Activated CD4-positive, alpha-beta T cell treated with anti-CD3 and anti-CD28 coated beads for 36 hours (primary cell): ENCODE results near the gene DCC. TPM values are rescaled to one million over a fixed set of nuclear protein-coding genes. Genes with fewer than 3 reads are reported as not detected.

ENCODE experiments used
- ATAC-seq: fragments of 200-7000 bp; cut with Tn5 transposase; one replicate; pipeline ENCODE4 v1.10.0; 2021; ENCODE audit warnings: mild to moderate bottlenecking, moderate library complexity
- CTCF ChIA-PET: fragments of 350-600 bp; sonication (Branson Sonifier 250); formaldehyde crosslinking; loops from one replicate; lab custom pipeline; 2021; ENCODE audit warnings: antibody characterized with exemption; lab: Charles Lee
- POLR2A ChIA-PET: fragments of 350-600 bp; sonication (Branson Sonifier 250); formaldehyde crosslinking; loops from one replicate; lab custom pipeline; 2021; ENCODE audit warnings: antibody characterized with exemption, inconsistent platforms; lab: Charles Lee
- DNase-seq: peaks from one replicate; pipeline ENCODE4 v3.0.0-alpha.2; 2020
- H3K27ac Mint-ChIP-seq: one replicate; pipeline ENCODE4 v1.8.0; 2021; ENCODE audit warnings: mixed read lengths
- H3K27me3 Mint-ChIP-seq: one replicate; pipeline ENCODE4 v1.8.0; 2021; ENCODE audit warnings: mixed read lengths
- H3K36me3 Mint-ChIP-seq: one replicate; pipeline ENCODE4 v1.8.0; 2021; ENCODE audit warnings: low read depth, mixed read lengths
- H3K4me1 Mint-ChIP-seq: one replicate; pipeline ENCODE4 v1.8.0; 2021; ENCODE audit warnings: mixed read lengths
- H3K4me3 Mint-ChIP-seq: one replicate; pipeline ENCODE4 v1.8.0; 2021; ENCODE audit warnings: mild to moderate bottlenecking, moderate library complexity, mixed read lengths
- H3K9me3 Mint-ChIP-seq: one replicate; pipeline ENCODE4 v1.8.0; 2021; ENCODE audit warnings: low read depth, mixed read lengths
- intact Hi-C, 2 experiments: fragments of 100-400 bp; cut with DNase I in 1 of 2; cut with micrococcal nuclease in 1 of 2; formaldehyde crosslinking; loops; one replicate each; pipeline versions ENCODE4 v1.14.2 to v1.15.1; 2022 to 2024; cut with DNase I, micrococcal nuclease
- total RNA-seq, 2 experiments: library from RNA; stranded (reverse); gene quantifications; one replicate each; pipeline ENCODE4 v1.2.3, GENCODE V29; 2021

The DCC gene
- total RNA-seq, 2 experiments from 2014 or later = not detected

GRCh38 chr18:53536908-53537307 is 1196.9 kb downstream of the DCC start:
- Mint-ChIP-seq H3K9me3 (no peaks in the 10 kb centered on the region), H3K4me3 (no peak overlapping the region), H3K4me1 (no peaks in the 10 kb centered on the region), H3K27ac (no peak overlapping the region), H3K27me3 (no peaks in the 10 kb centered on the region), H3K36me3 (no peaks in the 10 kb centered on the region)
- no peak for ATAC-seq
- ChIA-PET POLR2A (no interaction called here), CTCF (no interaction called here)
- intact Hi-C loops = no loop called here
- DNase-seq = no peak

GRCh38 chr18:53541924-53542323 is 1201.9 kb downstream of the DCC start:
- Mint-ChIP-seq H3K4me3 (no peak overlapping the region), H3K4me1 (no peaks in the 10 kb centered on the region), H3K27me3 (no peaks in the 10 kb centered on the region), H3K9me3 (no peaks in the 10 kb centered on the region), H3K36me3 (no peaks in the 10 kb centered on the region), H3K27ac (no peak overlapping the region)
- no peak for ATAC-seq
- intact Hi-C loops = no loop called here
- ChIA-PET CTCF (no interaction called here), POLR2A (no interaction called here)
- no peak for DNase-seq

- DNase-seq (no peak), ATAC-seq (no peak)
- no peaks in the 10 kb centered on the region for H3K9me3 Mint-ChIP-seq
- no peaks in the 10 kb centered on the region for H3K36me3 Mint-ChIP-seq
- intact Hi-C loops = no loop called here
- no peak overlapping the region for H3K4me3 Mint-ChIP-seq
- H3K27me3 Mint-ChIP-seq = no peaks in the 10 kb centered on the region
- H3K4me1 Mint-ChIP-seq = no peaks in the 10 kb centered on the region
- no peak overlapping the region for H3K27ac Mint-ChIP-seq
- ChIA-PET POLR2A (no interaction called here), CTCF (no interaction called here)
Measured at GRCh38 chr18:53543711-53544110, 1203.7 kb downstream of the DCC start.

GRCh38 chr18:53544917-53545316 is 1204.9 kb downstream of the DCC start:
- no peaks in the 10 kb centered on the region for H3K36me3 Mint-ChIP-seq

GRCh38 chr18:53551868-53552426 is 1212.0 kb downstream of the DCC start:
- ChIA-PET POLR2A (no interaction called here), CTCF (no interaction called here)
- intact Hi-C loops = no loop called here
- ATAC-seq = no peak
- H3K36me3 Mint-ChIP-seq = no peaks in the 10 kb centered on the region
- no peaks in the 10 kb centered on the region for H3K27me3 Mint-ChIP-seq
- H3K4me3 Mint-ChIP-seq = no peak overlapping the region
- DNase-seq = no peak
- no peak overlapping the region for H3K27ac Mint-ChIP-seq
- H3K9me3 Mint-ChIP-seq = peaks cover 2% of the 10 kb centered on the region
- no peaks in the 10 kb centered on the region for H3K4me1 Mint-ChIP-seq

More at GRCh38 chr18:53544917-53545316, 1204.9 kb downstream of the DCC start:
- intact Hi-C loops = no loop called here
- POLR2A ChIA-PET = no interaction called here
- H3K4me3 Mint-ChIP-seq = no peak overlapping the region
- no peaks in the 10 kb centered on the region for H3K4me1 Mint-ChIP-seq
- ATAC-seq (no peak), DNase-seq (no peak)
- H3K27me3 Mint-ChIP-seq = no peaks in the 10 kb centered on the region
- peaks cover 2% of the 10 kb centered on the region for H3K9me3 Mint-ChIP-seq
- CTCF ChIA-PET = no interaction called here
- H3K27ac Mint-ChIP-seq = no peak overlapping the region

GRCh38 chr18:53553030-53553429 is 1213.0 kb downstream of the DCC start:
- no peak for ATAC-seq

GRCh38 chr18:53556450-53556849 is 1216.5 kb downstream of the DCC start:
- no peak overlapping the region for H3K27ac Mint-ChIP-seq
- ATAC-seq (no peak), DNase-seq (no peak)
- no peaks in the 10 kb centered on the region for H3K4me1 Mint-ChIP-seq
- H3K4me3 Mint-ChIP-seq = no peak overlapping the region
- intact Hi-C loops = no loop called here
- H3K27me3 Mint-ChIP-seq = no peaks in the 10 kb centered on the region
- ChIA-PET CTCF (no interaction called here), POLR2A (no interaction called here)
- H3K9me3 Mint-ChIP-seq = peaks cover 9% of the 10 kb centered on the region
- no peaks in the 10 kb centered on the region for H3K36me3 Mint-ChIP-seq

More at GRCh38 chr18:53553030-53553429, 1213.0 kb downstream of the DCC start:
- H3K9me3 Mint-ChIP-seq = peaks cover 2% of the 10 kb centered on the region
- ChIA-PET POLR2A (no interaction called here), CTCF (interaction anchor here (0.6 kb wide), 1 partner anchor 32 kb away, joined by 3 read pairs; no protein-coding TSS in a partner anchor)
- intact Hi-C loops = no loop called here
- no peaks in the 10 kb centered on the region for H3K27me3 Mint-ChIP-seq
- no peak overlapping the region for H3K27ac Mint-ChIP-seq
- no peaks in the 10 kb centered on the region for H3K36me3 Mint-ChIP-seq
- H3K4me3 Mint-ChIP-seq = no peak overlapping the region
- DNase-seq = no peak
- no peaks in the 10 kb centered on the region for H3K4me1 Mint-ChIP-seq

- ChIA-PET POLR2A (no interaction called here), CTCF (interaction anchor here (0.7 to 1.1 kb wide), 2 partner anchors 9 to 559 kb away, joined by 3 read pairs; no protein-coding TSS in a partner anchor)
- H3K9me3 Mint-ChIP-seq = peaks cover 9% of the 10 kb centered on the region
- H3K27ac Mint-ChIP-seq = no peak overlapping the region
- H3K4me3 Mint-ChIP-seq = no peak overlapping the region
- DNase-seq = no peak
- H3K36me3 Mint-ChIP-seq = no peaks in the 10 kb centered on the region
- H3K4me1 Mint-ChIP-seq = no peaks in the 10 kb centered on the region
- intact Hi-C loops = no loop called here
- no peak for ATAC-seq
- no peaks in the 10 kb centered on the region for H3K27me3 Mint-ChIP-seq
Measured at GRCh38 chr18:53560546-53560945, 1220.5 kb downstream of the DCC start.

- H3K27ac Mint-ChIP-seq = no peak overlapping the region
- intact Hi-C loops = loop anchor here in 1 of 2 experiments (5.0 kb wide), 1 partner anchor 1106 kb away; no protein-coding TSS in a partner anchor
- DNase-seq = no peak
- H3K4me1 Mint-ChIP-seq = no peaks in the 10 kb centered on the region
- H3K4me3 Mint-ChIP-seq = no peak overlapping the region
- no peak for ATAC-seq
- no peaks in the 10 kb centered on the region for H3K9me3 Mint-ChIP-seq
- H3K36me3 Mint-ChIP-seq = no peaks in the 10 kb centered on the region
- ChIA-PET CTCF (interaction anchor here (0.8 to 1.4 kb wide), 2 partner anchors 17 to 553 kb away, joined by 3 to 11 read pairs; no protein-coding TSS in a partner anchor), POLR2A (no interaction called here)
- peaks cover 2% of the 10 kb centered on the region for H3K27me3 Mint-ChIP-seq
Measured at GRCh38 chr18:53566626-53567025, 1226.6 kb downstream of the DCC start.

GRCh38 chr18:53567929-53568574 is 1228.1 kb downstream of the DCC start:
- Mint-ChIP-seq H3K36me3 (no peaks in the 10 kb centered on the region), H3K4me3 (no peak overlapping the region), H3K27ac (no peak overlapping the region), H3K9me3 (no peaks in the 10 kb centered on the region), H3K27me3 (peaks cover 2% of the 10 kb centered on the region), H3K4me1 (no peaks in the 10 kb centered on the region)
- POLR2A ChIA-PET = no interaction called here
- DNase-seq (no peak), ATAC-seq (no peak)
- intact Hi-C loops = loop anchor here (1.0 to 5.0 kb wide), 3 partner anchors 551 to 1104 kb away; no protein-coding TSS in a partner anchor
- CTCF ChIA-PET = interaction anchor here (1.4 kb wide), 1 partner anchor 552 kb away, joined by 11 read pairs; no protein-coding TSS in a partner anchor
